SK-N-SH (cell line): ENCODE results near the gene F11.

ENCODE experiments used
- EZH2phosphoT487 ChIP-seq: fragments of 200-600 bp; sonication (generic); IDR thresholded peaks from 2 replicates; pipeline ENCODE4 v1.6.1; 2017; ENCODE audit warnings: low read depth, mixed run types, mild to moderate bottlenecking, antibody characterized with exemption, moderate library complexity, borderline replicate concordance
- GABPA ChIP-seq: IDR thresholded peaks from 2 replicates; pipeline ENCODE4 v1.4.0; 2012; ENCODE audit warnings: low read depth, mild to moderate bottlenecking
- MXI1 ChIP-seq: IDR thresholded peaks from 2 replicates; pipeline ENCODE4 v1.6.1; 2012; ENCODE audit warnings: mild to moderate bottlenecking, low read depth, low read length, improper control_type of control experiment
- POLR2AphosphoS5 ChIP-seq: IDR thresholded peaks from 2 replicates; pipeline ENCODE4 v1.6.1; 2012; ENCODE audit warnings: low read depth, low read length
- TF ChIP-seq, protein P1 (sequence below): IDR thresholded peaks from 2 replicates; pipeline ENCODE4 v1.4.0; 2012; ENCODE audit warnings: low read depth

DNA sequence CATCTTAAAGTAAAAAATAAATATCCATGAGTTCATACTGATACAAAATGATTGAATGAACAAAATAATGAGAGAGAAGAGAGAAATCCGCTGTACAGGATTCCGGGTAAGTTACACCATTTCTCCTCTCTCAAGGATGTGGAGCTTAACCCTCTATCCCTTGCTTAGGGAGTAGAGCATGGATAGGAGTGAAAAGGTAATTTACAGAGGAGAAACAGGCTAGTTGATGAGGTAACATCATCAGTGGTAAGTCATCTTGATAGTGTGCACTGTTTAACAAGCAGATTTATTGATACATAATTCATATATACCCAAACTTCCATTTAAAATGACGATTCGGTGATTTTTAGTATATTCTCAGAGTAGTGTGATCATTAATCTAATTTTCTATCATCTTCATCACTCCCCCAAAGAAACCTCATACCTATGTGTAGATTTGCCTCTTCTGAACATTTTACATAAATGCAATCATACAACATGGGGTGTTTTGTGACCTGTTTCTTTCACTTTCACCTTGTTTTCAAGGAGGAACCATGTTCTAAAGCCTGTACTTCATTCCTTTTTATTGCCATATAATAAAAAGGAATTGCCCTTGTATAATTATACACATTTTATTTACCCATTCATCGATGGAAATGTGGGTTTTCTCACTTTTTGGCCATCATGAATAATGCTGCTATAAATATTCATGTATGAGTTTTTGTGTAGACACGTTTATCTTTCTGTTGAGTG lies 34.8 kb downstream of the F11 start:
- TF ChIP-seq EZH2phosphoT487 (no peak), MXI1 (no peak), GABPA (no peak), POLR2AphosphoS5 (no peak)
- TF ChIP-seq, protein P1, sequence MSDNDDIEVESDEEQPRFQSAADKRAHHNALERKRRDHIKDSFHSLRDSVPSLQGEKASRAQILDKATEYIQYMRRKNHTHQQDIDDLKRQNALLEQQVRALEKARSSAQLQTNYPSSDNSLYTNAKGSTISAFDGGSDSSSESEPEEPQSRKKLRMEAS = no peak
